Endothelial cell of umbilical vein (primary cell): ENCODE measurements around the gene STRBP. TPM values are rescaled to one million over a fixed set of nuclear protein-coding genes. Genes with fewer than 3 reads are reported as not detected.

Source experiments
- BruUV-seq: library from RNA; stranded (reverse); fragments of 400-500 nt; replicated peaks from 2 replicates; lab custom pipeline; 2021; lab: Mats Ljungman, UMichigan
- CTCF ChIA-PET: fragments of 300-600, 350-600 bp; sonication (Branson Sonifier 250); formaldehyde crosslinking; loops from one replicate; lab custom pipeline; 2021; ENCODE audit warnings: antibody characterized with exemption, inconsistent platforms; lab: Charles Lee
- POLR2A ChIA-PET: fragments of 300-600, 350-600 bp; sonication (Branson Sonifier 250); formaldehyde crosslinking; loops from one replicate; lab custom pipeline; 2021; ENCODE audit warnings: antibody characterized with exemption, inconsistent platforms; lab: Charles Lee
- DNase-seq: peaks from one replicate; pipeline ENCODE4 v3.0.0-alpha.2; 2011; ENCODE audit warnings: low read depth, low spot score
- FAIRE-seq: peaks from 2 replicates; lab custom pipeline; 2011; peaks lifted over from hg19 to GRCh38; lab: Jason Lieb, UNC
- H2AFZ ChIP-seq: 2 replicates; pipeline ENCODE4 v1.6.0; 2012; ENCODE audit warnings: low read depth, low read length, control low read depth, inconsistent platforms
- H3K27ac ChIP-seq: 2 replicates; pipeline ENCODE4 v1.5.1; 2011; ENCODE audit warnings: low read depth, mild to moderate bottlenecking, control low read depth, low read length, moderate library complexity; ENCODE audit not compliant: insufficient read depth
- H3K27me3 ChIP-seq, 2 experiments: 2 replicates each; pipeline versions ENCODE4 v1.6.0 to v1.6.1; 2011; ENCODE audit warnings: low read length in 2 of 2, mixed read lengths in 1 of 2; ENCODE audit not compliant: control insufficient read depth in 2 of 2, insufficient read depth in 2 of 2
- H3K36me3 ChIP-seq, 2 experiments: 2 replicates in 1 of 2; 3 replicates in 1 of 2; pipeline ENCODE4 v1.5.1; 2011; ENCODE audit warnings: low read length in 2 of 2, mild to moderate bottlenecking in 1 of 2, moderate library complexity in 1 of 2; ENCODE audit not compliant: control insufficient read depth in 2 of 2, insufficient read depth in 2 of 2; ENCODE audit errors: extremely low read depth in 1 of 2
- H3K4me1 ChIP-seq: 3 replicates; pipeline ENCODE4 v1.5.1; 2011; ENCODE audit warnings: mild to moderate bottlenecking, low read length; ENCODE audit not compliant: control insufficient read depth, insufficient read depth; ENCODE audit errors: extremely low read depth
- H3K4me2 ChIP-seq: 2 replicates; pipeline ENCODE4 v1.6.1; 2011; ENCODE audit warnings: low read length, control low read depth, mixed read lengths; ENCODE audit not compliant: insufficient read depth
- H3K4me3 ChIP-seq, 3 experiments: fragments of 200-600 bp in 1 of 3; sonication (generic), shearing (Covaris generic) in 1 of 3; replicated peaks in 1 of 3; 2 replicates each; pipeline ENCODE4 v1.5.1; 2011 to 2016; ENCODE audit warnings: control low read depth in 3 of 3, low read length in 3 of 3, mild to moderate bottlenecking in 2 of 3, inconsistent platforms in 1 of 3, low read depth in 1 of 3, moderate library complexity in 1 of 3; ENCODE audit not compliant: insufficient read depth in 1 of 3
- H3K79me2 ChIP-seq: 2 replicates; pipeline ENCODE4 v1.6.0; 2012; ENCODE audit warnings: low read length, inconsistent platforms; ENCODE audit not compliant: control insufficient read depth, insufficient read depth
- H3K9ac ChIP-seq: replicated peaks from 2 replicates; pipeline ENCODE3; 2011; ENCODE audit warnings: low read length, control low read depth; ENCODE audit not compliant: insufficient read depth; ENCODE audit errors: extremely low read depth
- H3K9me1 ChIP-seq: replicated peaks from 3 replicates; pipeline ENCODE4 v1.6.0; 2011; ENCODE audit warnings: mild to moderate bottlenecking, low read length; ENCODE audit not compliant: control insufficient read depth, insufficient read depth; ENCODE audit errors: extremely low read depth
- H3K9me3 ChIP-seq: replicated peaks from 2 replicates; pipeline ENCODE4 v1.5.1; 2012; ENCODE audit warnings: low read length, inconsistent platforms; ENCODE audit not compliant: control insufficient read depth, insufficient read depth
- H4K20me1 ChIP-seq: replicated peaks from 2 replicates; pipeline ENCODE3; 2011; ENCODE audit warnings: mild to moderate bottlenecking, low read length; ENCODE audit not compliant: control insufficient read depth, insufficient read depth; ENCODE audit errors: extremely low read depth
- EZH2 ChIP-seq: IDR thresholded peaks from 2 replicates; pipeline ENCODE4 v1.6.1; 2012; ENCODE audit warnings: borderline replicate concordance, low read depth, mild to moderate bottlenecking, moderate library complexity, low read length, inconsistent platforms; ENCODE audit not compliant: severe bottlenecking
- FOS ChIP-seq: IDR thresholded peaks from 2 replicates; pipeline ENCODE4 v1.6.1; 2011; ENCODE audit warnings: mild to moderate bottlenecking, low read length, moderate library complexity, borderline replicate concordance; ENCODE audit not compliant: insufficient read depth
- GATA2 ChIP-seq: IDR thresholded peaks from 2 replicates; pipeline ENCODE4 v1.7.0; 2011; ENCODE audit warnings: low read depth, mild to moderate bottlenecking, moderate library complexity, mixed read lengths, low read length; ENCODE audit not compliant: insufficient read length, insufficient read depth
- JUN ChIP-seq: IDR thresholded peaks from 2 replicates; pipeline ENCODE4 v1.6.1; 2011; ENCODE audit warnings: borderline replicate concordance, low read depth; ENCODE audit not compliant: insufficient read length, insufficient read depth
- MYC ChIP-seq: IDR thresholded peaks from one replicate; pipeline ENCODE4 v1.6.1; 2011; ENCODE audit warnings: mild to moderate bottlenecking, low read depth, low read length
- POLR2A ChIP-seq: IDR thresholded peaks from 2 replicates; pipeline ENCODE4 v1.6.1; 2012; ENCODE audit warnings: low read depth, mild to moderate bottlenecking, control low read depth, low read length
- POLR2AphosphoS5 ChIP-seq: IDR thresholded peaks from 2 replicates; pipeline ENCODE4 v1.6.1; 2012; ENCODE audit warnings: low read depth, mild to moderate bottlenecking, control low read depth, low read length, moderate library complexity; ENCODE audit not compliant: insufficient read depth
- dilution Hi-C: fragments of 300-500 bp; cut with MboI; formaldehyde crosslinking; loops from one replicate; pipeline ENCODE4 v1.15.0; 2019; ENCODE audit warnings: low sequenced_read_pairs; ENCODE audit not compliant: extremely low pct_ligation_motif_present
- intact Hi-C: fragments of 100-400 bp; cut with micrococcal nuclease; formaldehyde crosslinking; loops from one replicate; pipeline ENCODE4 v1.10.0; 2022
- polyA plus RNA-seq, 4 experiments: library from polyadenylated mRNA; depleted of rRNA in 3 of 4; stranded (reverse) in 3 of 4; unstranded in 1 of 4; fragments of >200 nt; gene quantifications; 2 replicates each; pipeline versions ENCODE4 v1.2.1 to v1.2.3, GENCODE V29; 2011 to 2012; ENCODE audit warnings: missing spikeins in 1 of 4
- total RNA-seq: library from RNA; stranded (reverse); gene quantifications from 2 replicates; pipeline ENCODE4 v1.2.3, GENCODE V29; 2021
- TF ChIP-seq, protein P1 (sequence below): IDR thresholded peaks from 2 replicates; pipeline ENCODE4 v1.6.1; 2011; ENCODE audit not compliant: insufficient read depth, insufficient read length
- TF ChIP-seq, protein P2 (sequence below), 2 donors: IDR thresholded peaks; 1 replicate in 1 of 2; 2 replicates in 1 of 2; pipeline ENCODE4 v1.5.1; 2011; ENCODE audit warnings: low read length in 2 of 2, mild to moderate bottlenecking in 2 of 2, moderate library complexity in 2 of 2, control low read depth in 1 of 2, inconsistent platforms in 1 of 2, low read depth in 1 of 2; ENCODE audit not compliant: insufficient read depth in 1 of 2; ENCODE audit errors: extremely low read depth in 1 of 2

The STRBP gene
- total and polyA plus RNA-seq, 2 donors (not counting 3 experiments of a cell fraction or from before 2014, with no cell fraction given), result 7.7 to 15.4 TPM

DNA sequence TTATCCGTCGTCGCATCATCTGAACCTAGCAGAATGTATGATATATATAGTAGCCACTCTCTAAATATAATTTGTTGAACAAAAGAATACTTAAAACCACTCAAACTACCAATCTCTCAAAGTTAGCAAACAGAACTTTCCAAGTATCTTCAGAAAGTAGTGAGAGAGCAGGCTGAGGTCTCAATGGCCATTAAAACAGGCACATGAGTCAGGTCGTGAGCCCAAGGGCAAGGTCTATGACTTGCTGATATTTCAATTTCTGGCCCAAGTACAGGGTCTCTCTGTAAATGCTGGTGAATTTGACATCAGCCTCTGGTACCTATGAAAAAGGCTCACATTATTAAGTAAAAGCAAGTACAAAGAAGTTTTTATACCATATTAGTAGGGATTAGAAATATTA lies 139.8 kb downstream of the STRBP start:
- no TSS peak for BruUV-seq
- H3K36me3 ChIP-seq, result peaks cover 0 to 2% of the 10 kb centered on the region in 2 experiments
- no peaks in the 10 kb centered on the region for H3K79me2 ChIP-seq
- H3K9ac ChIP-seq, result no peak overlapping the region
- H3K4me2 ChIP-seq, result no peak overlapping the region
- dilution Hi-C loops (no loop called here), intact Hi-C loops (no loop called here)
- H4K20me1 ChIP-seq, result no peaks in the 10 kb centered on the region
- no peak for DNase-seq
- H3K9me3 ChIP-seq, result no peaks in the 10 kb centered on the region
- no peak for FAIRE-seq
- CTCF ChIA-PET, result interaction anchor here (0.8 kb wide), 1 partner anchor 97 kb away, joined by 3 read pairs; no protein-coding TSS in a partner anchor
- no peaks in the 10 kb centered on the region for H3K9me1 ChIP-seq
- TF ChIP-seq JUN (no peak), GATA2 (no peak), POLR2AphosphoS5 (no peak), MYC (no peak), EZH2 (no peak), FOS (no peak), POLR2A (no peak)
- TF ChIP-seq, protein P1, sequence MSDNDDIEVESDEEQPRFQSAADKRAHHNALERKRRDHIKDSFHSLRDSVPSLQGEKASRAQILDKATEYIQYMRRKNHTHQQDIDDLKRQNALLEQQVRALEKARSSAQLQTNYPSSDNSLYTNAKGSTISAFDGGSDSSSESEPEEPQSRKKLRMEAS, result no peak
- TF ChIP-seq, protein P2, sequence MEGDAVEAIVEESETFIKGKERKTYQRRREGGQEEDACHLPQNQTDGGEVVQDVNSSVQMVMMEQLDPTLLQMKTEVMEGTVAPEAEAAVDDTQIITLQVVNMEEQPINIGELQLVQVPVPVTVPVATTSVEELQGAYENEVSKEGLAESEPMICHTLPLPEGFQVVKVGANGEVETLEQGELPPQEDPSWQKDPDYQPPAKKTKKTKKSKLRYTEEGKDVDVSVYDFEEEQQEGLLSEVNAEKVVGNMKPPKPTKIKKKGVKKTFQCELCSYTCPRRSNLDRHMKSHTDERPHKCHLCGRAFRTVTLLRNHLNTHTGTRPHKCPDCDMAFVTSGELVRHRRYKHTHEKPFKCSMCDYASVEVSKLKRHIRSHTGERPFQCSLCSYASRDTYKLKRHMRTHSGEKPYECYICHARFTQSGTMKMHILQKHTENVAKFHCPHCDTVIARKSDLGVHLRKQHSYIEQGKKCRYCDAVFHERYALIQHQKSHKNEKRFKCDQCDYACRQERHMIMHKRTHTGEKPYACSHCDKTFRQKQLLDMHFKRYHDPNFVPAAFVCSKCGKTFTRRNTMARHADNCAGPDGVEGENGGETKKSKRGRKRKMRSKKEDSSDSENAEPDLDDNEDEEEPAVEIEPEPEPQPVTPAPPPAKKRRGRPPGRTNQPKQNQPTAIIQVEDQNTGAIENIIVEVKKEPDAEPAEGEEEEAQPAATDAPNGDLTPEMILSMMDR (IDR thresholded peaks at IDR 0.05; ENCODE audit: extremely low read depth in 1 of 2, insufficient read depth in 1 of 2, low read depth in 1 of 2, low read length in 2 of 2), result no peak
- no peak overlapping the region for H2AFZ ChIP-seq
- no peak overlapping the region for H3K4me3 ChIP-seq
- no peak overlapping the region for H3K27ac ChIP-seq
- POLR2A ChIA-PET, result no interaction called here
- no peaks in the 10 kb centered on the region for H3K27me3 ChIP-seq
- no peaks in the 10 kb centered on the region for H3K4me1 ChIP-seq
